Dermis microvascular lymphatic vessel endothelial cell (primary cell): Measurements from ENCODE around the gene ZBTB8OS. TPM values are rescaled to one million over a fixed set of nuclear protein-coding genes. Genes with fewer than 3 reads are reported as not detected.
"Not testable (repeated sequence)": the region's sequence is repeated elsewhere in the genome, so short reads cannot be mapped to it uniquely, and the experiment has no call there.

ENCODE experiments used
- DNase-seq, 2 donors: peaks; one replicate each; pipeline versions ENCODE4 v3.0.0 to v3.0.0-alpha.2; 2010; ENCODE audit warnings: low read depth in 2 of 2
- total RNA-seq: library from RNA; depleted of rRNA; stranded (reverse); fragments of >200 nt; gene quantifications from 2 replicates; pipeline ENCODE4 v1.2.1, GENCODE V29; 2014

Gene ZBTB8OS
- 22.5 and 25.0 TPM in 2 replicates for total RNA-seq

- peak; percentile 88 to 96 for DNase-seq
Measured at GRCh38 chr1:32650248-32650751, at the start of gene ZBTB8OS. Gene ZBTB8OS (minus strand): TSS chr1:32650550. CDS start chr1:32650529, 21 bp downstream.

GRCh38 chr1:32696996-32697395, 46.6 kb upstream of the ZBTB8OS start:
- DNase-seq, result not testable (repeated sequence)

DNA sequence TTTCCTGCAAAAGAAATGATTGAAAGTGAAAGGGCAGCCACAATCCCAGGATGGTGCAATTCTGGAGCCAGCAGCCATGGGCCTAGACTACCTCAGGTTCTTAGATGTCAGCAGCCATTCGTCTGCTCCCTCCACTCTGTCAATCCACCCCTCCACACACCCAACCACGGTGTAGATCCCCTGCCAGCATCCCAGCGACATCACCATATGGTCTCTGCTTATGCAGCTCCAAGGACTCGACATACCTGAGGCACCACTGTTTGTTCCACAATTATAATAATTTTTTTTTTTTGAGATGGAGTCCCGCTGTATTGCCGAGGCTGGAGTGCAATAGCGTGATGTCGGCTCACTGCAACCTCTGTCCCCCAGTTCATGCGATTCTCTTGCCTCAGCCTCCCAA, 45.7 kb upstream of the ZBTB8OS start:
- DNase-seq, result no peak

- DNase-seq, result peak; percentile 30 to 76
Measured at GRCh38 chr1:32695098-32695904, 45.0 kb upstream of the ZBTB8OS start.

DNA sequence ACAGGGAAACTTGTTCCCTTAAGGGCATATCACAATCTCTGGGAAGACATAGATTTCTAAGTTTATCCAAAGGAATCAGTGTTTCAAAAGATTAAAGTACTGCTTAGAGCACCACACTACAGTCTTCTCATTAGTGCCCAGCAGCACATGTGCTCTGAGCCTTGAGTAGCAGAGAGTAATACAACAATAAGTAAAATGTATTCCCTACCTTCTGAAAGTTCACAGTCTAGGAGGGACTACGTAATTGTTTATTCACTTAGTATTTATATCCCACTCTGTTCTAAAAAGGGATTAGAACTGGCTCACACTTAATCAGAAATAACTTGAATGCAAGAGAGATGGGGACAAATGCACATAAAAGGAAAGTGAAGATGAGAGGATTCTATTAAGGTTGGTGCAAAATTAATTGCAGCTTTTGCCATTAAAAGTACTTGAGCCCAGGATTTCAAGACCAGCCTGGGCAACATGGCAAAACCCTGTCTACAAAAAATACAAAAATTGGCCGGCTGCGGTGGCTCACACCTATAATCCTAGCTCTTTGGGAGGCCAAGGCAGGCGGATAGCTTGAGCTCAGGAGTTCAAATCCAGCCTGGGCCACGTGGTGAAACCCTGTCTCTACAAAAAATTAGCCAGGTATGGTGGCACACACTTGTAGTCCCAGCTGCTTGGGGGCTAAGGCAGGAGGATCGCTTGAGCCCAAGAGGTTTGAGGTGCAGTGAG, 43.3 kb upstream of the ZBTB8OS start:
- DNase-seq, result no peak

GRCh38 chr1:32686387-32686786, 36.0 kb upstream of the ZBTB8OS start:
- DNase-seq, result no peak

DNA sequence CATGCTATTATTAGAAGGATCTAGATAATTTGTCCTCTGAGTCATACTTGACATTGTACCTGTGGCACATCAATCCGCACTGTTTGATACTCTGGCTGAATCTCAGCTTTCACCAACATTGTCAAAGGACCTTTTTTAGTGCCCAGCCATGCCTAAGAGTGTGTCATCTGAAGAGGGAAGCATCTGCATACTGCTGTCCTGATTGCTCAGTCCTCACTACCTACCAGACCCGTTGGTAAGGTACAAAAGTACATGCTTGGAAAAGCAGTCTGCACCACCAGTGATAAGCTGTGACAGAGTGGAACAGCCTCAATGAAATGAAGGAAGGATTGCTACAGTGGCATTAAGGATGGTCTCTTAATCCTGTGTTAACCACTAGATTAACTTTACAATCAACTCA, 35.1 kb upstream of the ZBTB8OS start:
- DNase-seq, result no peak

- peak in 1 of 2 donors; percentile 32 for DNase-seq
Measured at GRCh38 chr1:32684167-32684811, 33.9 kb upstream of the ZBTB8OS start.

GRCh38 chr1:32683397-32683796, 33.0 kb upstream of the ZBTB8OS start:
- no peak for DNase-seq

DNA sequence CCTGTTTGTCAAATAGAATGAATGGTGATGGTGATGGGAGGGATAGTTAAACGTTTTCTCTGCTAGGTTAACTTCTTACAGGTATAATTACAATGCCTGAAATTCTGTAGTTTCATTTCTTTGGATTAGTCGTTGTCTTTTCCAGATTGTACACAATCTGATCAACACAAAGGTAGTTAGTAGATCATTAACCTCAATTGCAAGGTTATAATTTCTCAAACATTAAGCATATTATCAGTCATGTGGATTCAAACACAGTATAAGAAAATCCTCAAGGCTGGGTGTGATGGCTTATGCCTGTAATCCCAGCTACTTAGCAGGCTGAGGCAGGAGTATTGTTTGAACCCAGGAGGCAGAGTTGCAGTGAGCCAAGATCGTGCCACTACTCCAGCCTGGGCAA, 31.6 kb upstream of the ZBTB8OS start:
- DNase-seq, result no peak

- DNase-seq, result no peak
Measured at GRCh38 chr1:32681509-32681908, 31.2 kb upstream of the ZBTB8OS start.

- no peak for DNase-seq
Measured at GRCh38 chr1:32680642-32681041, 30.3 kb upstream of the ZBTB8OS start.

DNA sequence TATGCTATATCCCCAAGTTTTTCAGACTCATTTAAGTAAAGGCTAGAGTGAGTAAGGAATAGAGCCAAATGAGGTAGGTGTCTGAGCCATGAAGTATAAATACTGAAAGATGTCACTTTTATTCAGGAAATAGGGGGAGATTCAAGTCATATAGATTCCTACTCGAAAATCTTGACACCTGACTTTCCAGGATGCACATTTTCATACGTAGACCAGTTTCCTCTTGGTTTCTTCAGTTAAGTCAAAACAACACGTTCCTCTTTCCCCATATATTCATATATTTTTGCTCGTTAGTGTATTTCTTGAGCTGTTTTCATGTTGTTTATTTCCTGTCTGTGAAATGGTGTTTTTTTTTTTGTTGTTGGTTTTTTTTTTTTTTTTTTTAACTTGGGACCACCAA, 29.6 kb upstream of the ZBTB8OS start:
- not testable (repeated sequence) for DNase-seq

- DNase-seq, result no peak
Measured at GRCh38 chr1:32676945-32677344, 26.6 kb upstream of the ZBTB8OS start.

DNA sequence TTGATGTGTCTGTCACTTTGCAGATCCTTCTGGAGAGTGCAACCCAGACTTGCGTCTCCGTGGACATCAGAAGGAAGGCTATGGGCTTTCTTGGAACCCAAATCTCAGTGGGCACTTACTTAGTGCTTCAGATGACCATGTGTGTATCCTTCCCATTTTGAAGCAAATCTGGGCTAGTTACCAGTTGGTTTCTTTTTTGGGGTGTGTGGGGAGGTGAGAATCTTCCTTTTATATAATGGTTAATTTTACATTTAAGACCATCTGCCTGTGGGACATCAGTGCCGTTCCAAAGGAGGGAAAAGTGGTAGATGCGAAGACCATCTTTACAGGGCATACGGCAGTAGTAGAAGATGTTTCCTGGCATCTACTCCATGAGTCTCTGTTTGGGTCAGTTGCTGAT, 18.4 kb upstream of the ZBTB8OS start:
- DNase-seq, result not testable (repeated sequence)

- DNase-seq, result no peak
Measured at GRCh38 chr1:32666901-32667566, 16.7 kb upstream of the ZBTB8OS start.

DNA sequence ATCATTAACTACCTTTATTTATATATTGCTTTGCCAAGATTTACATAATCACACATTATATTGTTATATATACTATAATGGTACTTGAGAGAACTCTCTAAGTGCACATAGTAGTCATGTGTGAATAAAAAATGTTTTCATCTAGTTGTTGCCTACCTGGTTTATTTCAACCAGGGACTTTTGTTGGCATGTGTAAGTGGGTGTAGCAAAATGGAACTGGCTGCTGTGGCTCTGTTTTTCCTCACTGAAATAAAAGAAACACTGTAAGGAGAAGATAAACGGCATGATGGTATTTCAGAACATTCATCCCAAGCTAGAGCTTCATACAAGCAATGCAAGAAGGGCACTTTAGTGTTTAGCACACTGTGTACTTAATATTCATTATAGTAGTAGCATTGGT, 15.6 kb upstream of the ZBTB8OS start:
- no peak for DNase-seq

DNA sequence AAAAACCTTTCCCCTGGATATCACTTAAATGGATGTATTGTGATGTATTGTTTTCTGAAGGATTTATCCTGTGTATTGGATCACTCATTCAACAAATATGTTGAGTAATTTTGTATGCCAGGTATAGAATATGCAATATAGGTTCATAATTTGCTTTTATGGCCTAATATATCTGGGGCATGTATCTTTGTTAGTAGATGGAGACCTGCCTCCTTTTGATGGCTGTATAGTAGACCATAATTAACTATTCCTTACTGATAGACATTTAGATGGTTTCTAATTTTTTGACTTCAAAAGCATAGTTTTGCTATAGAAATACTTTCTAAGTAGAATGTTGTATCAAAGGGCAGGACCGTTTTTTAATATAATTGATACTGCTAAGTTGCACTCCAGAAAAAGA, 9.2 kb upstream of the ZBTB8OS start:
- DNase-seq, result no peak

- no peak for DNase-seq
Measured at GRCh38 chr1:32652244-32652962, 2.1 kb upstream of the ZBTB8OS start.

- DNase-seq, result no peak
Measured at GRCh38 chr1:32651461-32652073, 1.2 kb upstream of the ZBTB8OS start.
